Stimulated activated CD4-positive, alpha-beta T cell treated with anti-CD3 and anti-CD28 coated beads, Interleukin-15, amount 100 ng/mL, for 1 hour (primary cell): ENCODE data around the gene ASAP2.

Experiments
- DNase-seq, 2 donors: peaks; one replicate each; pipeline ENCODE4 v3.0.0-alpha.2; 2020; ENCODE audit warnings: low read depth in 1 of 2, low spot score in 1 of 2

ASAP2 gene

GRCh38 chr2:9341337-9341887, 134.8 kb downstream of the ASAP2 start:
- no peak for DNase-seq

GRCh38 chr2:9342659-9343058, 136.0 kb downstream of the ASAP2 start:
- no peak for DNase-seq

DNA sequence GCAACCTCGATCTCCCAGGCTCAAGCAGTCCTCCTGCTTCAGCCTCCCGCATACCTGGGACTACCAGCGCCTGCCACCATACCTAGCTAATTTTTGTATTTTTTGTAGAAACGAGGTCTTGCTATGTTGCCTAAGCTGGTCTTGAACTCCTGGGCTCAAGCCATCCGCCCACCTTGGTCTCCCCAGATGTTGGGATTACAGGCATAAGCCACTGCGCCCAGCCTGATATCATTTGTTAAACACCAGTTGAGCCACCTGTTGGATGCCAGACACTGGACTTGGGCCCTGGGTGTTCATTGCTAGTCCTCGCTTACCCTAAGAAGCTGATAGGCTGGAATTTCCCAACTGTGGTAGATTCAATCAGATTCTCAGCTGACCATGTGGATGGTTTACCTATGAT, 136.9 kb downstream of the ASAP2 start:
- no peak for DNase-seq

- no peak for DNase-seq
Observed at GRCh38 chr2:9344434-9344833, 137.8 kb downstream of the ASAP2 start.

DNA sequence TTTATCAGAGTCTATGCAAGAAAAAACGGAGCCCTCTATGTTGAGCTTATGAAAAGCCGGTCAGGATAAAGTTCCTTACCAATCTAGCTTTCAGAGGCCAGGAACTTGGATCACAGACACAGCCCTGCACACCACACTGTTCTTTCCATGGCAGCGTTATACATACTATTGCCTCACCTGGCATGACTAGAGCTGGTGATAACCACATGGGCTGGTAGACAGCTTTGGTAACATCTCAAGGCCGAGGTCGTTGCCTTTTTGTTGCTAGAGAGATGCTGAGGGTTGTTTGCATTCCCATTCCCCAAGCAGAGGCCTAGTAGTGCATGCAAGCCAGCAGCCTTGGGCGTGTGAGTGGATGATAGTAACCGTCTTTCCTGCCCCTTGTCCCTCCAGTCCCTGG, 138.7 kb downstream of the ASAP2 start:
- no peak for DNase-seq

DNA sequence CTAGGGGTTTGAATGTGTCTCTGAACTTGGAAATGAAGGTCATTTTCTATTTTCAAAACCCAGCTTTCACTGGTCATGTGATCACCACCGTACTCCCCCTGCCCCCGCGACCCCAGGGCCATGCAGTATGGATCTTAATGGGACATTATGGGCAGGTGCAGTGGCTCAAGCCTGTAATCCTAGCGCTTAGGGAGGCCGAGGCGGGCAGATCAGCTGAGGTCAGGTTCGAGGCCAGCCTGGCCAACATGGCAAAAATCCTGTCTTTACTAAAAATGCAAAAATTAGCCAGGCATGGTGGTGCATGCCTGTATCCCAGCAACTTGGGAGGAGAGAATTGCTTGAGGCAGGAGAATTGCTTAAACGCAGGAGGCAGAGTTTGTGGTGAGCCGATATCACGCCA, 139.4 kb downstream of the ASAP2 start:
- DNase-seq: no peak

DNA sequence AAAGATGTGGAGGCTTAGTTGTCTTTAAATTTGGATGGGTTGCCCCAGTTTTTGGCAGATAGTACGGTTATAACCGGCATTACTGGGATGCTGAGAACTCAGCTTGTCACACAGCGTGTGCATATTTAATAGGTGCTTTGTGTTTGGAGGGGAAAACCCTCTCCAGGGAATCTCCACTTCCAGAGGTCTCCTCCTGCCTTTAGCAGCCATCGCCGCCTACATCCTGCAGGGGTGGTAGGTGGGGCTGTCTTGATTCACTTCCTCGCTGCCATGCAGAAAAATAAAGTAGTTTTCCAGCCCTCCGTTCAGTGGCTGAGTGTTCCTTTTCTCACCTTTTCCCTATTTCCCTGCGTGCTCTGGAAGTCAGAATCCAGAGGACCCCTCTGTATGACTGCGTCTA, 140.3 kb downstream of the ASAP2 start:
- no peak for DNase-seq

- DNase-seq: no peak
Observed at GRCh38 chr2:9347411-9347881, 140.8 kb downstream of the ASAP2 start.

GRCh38 chr2:9354318-9354717, 147.7 kb downstream of the ASAP2 start:
- no peak for DNase-seq

GRCh38 chr2:9355270-9355669, 148.7 kb downstream of the ASAP2 start:
- no peak for DNase-seq

DNA sequence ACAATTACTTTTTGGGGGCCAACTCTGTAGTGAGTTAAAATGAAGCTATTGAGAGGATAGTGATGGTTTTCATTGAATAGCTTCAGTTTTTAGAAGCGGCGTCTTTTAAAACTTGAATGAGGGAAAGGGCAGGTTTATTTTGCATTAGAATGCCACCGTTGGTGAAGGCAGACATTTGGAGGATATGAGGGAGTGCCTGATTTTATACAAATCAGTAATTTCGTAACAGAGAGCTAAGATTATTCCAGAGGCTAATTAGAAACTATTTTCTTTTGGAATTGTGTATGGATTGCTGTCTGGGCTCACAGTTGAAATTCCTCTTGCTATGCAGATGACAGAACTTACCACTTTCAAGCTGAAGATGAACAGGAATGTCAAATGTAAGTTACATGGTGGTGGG, 149.1 kb downstream of the ASAP2 start:
- DNase-seq: no peak

- no peak for DNase-seq
Observed at GRCh38 chr2:9356261-9356660, 149.6 kb downstream of the ASAP2 start.

- DNase-seq: no peak
Observed at GRCh38 chr2:9358846-9359245, 152.2 kb downstream of the ASAP2 start.

DNA sequence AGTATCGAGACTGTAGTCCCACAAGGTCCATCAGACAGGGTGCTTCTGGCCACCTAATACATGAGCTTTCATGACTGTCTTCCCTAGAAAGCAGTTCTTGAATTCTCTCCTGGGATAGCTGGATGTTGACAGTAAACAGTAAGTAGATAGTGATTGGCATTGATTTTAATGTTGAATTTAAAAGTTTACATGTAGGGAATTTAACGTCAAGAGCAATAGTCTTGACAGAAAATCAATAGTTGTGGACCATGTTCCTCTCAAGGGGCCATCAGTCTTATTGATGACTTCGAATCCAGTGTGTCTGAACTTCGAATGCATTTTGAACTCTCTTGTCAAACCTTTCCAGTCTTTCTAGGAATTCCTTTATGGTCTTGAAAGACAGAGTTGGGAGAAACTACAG, 152.9 kb downstream of the ASAP2 start:
- DNase-seq: no peak

DNA sequence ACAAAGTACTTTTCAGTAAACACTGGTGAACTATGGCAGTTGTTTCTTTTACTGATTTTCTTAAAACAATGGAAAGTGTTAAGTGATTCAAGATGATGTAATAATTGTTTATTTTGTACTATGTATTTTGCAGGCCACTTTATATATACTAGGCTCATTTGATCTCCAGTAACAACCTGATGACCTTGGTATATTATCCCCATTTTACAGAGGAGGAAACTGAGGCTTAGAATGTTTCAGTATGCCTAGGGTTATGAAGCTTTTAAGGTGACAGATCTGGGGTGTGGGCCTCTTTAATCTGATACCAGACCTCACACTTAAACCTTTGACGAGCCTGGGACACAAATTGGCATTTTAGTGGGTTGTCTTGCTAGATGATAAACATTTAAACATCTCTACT, 153.5 kb downstream of the ASAP2 start:
- no peak for DNase-seq

DNA sequence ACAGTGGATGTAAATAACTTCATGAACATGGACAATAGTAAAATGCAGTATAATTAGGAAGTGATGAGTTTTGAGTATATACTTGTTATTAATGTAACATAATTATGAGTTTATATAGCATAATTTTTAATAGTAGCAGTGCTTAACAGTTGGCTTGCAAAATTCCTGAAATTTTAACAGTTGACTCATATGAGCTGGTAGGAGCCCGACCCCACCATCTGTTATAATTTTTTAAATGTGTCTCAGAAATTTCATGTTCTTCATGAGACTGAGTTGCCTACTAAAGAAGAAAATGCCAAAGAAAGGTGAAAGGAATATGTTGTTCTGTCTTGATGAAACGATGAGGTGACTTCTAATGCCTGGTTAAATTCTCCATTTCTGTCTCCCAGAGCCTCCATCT, 154.1 kb downstream of the ASAP2 start:
- DNase-seq: no peak

DNA sequence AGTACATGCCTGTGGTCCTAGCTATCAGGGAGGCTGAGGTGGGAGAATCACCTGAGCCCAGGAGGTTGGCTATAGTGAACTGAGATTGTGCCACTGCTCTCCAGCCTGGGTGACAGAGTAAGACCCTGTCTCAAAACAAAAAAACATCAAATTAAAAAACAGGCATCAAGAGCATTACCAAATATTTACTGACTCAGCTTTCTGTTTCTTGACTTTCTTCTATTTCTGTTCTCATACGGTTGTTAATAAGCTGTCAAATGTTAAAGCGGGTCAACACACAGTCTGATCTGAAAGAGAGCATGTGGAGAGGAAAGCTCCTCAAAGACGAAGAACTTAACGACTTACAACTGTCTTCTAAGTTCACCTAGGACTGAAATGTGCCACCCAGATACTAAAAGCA, 157.8 kb downstream of the ASAP2 start:
- DNase-seq: no peak

- DNase-seq: no peak
Observed at GRCh38 chr2:9364791-9365497, 158.3 kb downstream of the ASAP2 start.

DNA sequence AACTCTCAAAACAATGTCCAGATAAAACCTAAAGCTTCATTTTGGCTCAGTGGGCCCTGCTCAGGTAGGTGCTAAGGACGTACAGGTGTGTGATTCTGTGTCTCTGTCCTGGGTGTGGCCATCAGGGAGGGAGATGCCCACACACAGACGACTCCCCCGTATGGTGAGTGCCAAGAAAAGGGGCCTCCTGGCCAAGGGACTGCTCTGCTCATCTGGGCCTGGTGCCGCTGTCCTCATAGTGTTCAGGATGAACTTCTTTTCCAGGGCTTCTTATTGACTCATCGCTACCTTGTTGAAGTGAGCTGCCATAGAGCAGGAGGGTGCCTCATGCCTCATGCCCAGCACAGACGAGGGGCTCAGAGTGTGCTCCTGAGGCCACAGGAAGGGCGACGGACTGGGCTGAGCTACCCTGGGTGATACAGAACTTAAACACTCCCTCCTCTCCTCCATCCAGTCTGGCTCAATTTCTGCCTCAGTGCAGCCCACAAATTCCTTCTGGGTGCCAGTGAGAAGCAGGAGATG, 158.9 kb downstream of the ASAP2 start:
- no peak for DNase-seq

- DNase-seq: no peak
Observed at GRCh38 chr2:9366026-9366425, 159.4 kb downstream of the ASAP2 start.

- no peak for DNase-seq
Observed at GRCh38 chr2:9370746-9371145, 164.1 kb downstream of the ASAP2 start.

GRCh38 chr2:9373047-9373446, 166.4 kb downstream of the ASAP2 start:
- DNase-seq: no peak

DNA sequence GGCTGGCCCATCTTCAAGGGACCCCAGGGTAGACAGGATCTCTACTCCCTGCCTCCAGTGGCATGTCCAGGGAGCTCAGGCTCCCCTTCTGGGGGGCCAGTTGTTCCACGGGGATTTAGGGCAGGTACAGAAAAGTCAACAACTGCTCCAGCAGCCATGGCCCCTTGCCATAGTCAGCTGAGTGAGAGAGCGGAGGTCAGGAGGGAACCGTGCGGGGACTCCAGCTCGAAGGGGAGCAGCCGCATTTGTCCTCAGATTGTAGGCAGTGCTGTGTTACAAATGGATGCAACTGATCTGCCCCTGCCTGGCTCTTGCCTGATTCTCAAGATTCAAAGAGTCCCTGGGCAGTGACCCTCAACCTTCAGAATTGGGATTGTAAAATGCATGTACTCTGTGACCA, 166.9 kb downstream of the ASAP2 start:
- DNase-seq: no peak
